ENCODE results near the gene PEX26.

PEX26 gene

DNA sequence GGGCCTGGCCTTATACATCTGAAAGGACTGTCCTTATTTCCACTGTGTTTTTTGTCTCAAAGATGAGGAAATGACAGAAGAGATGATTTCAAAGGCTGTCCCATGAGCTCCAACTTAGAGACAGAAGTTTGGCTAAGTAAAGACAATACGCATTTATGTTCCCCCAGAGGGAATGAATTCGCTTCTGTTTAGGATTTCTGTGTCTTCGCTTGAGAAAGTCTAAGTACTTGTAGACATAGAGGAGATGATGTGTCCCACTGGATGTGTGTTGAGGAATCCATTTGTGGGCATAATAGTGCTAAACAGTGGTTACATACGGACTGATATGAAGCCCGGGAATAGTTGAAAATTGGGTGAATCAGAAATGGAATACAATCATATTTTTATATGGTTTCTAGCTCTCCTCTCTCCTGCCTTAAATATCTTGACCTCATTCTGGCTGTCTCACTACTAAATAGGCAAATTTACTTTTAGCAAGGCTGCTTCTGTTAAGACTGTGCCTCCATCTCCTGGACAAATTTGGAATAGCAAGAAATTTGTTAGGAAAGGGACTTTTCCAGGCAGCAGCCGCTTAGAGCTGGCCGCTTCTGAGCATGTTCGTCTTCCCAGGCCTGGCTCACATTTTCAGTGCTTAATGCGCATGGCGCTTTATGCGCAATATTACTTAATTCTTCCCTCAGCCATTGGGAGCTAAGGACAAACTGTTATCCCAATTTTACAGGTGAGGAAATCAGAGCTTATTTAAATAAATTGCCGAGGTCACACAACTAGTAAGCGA is 1.9 kb upstream of the PEX26 start:
- peak overlapping the region; percentile 90 for H3K4me3 ChIP-seq (ENCODE audit: low read length, poor library complexity, severe bottlenecking)
- H4K20me1 ChIP-seq (ENCODE audit: insufficient read depth, low read length, poor library complexity, severe bottlenecking) = peaks cover 3% of the 10 kb centered on the region
- no peak overlapping the region for H2AFZ ChIP-seq (ENCODE audit: low read length)
- peaks cover 44% of the 10 kb centered on the region for H3K79me2 ChIP-seq (ENCODE audit: insufficient read depth, low read length)
- peak overlapping the region; percentile 96 for H3K4me2 ChIP-seq (ENCODE audit: low read depth, low read length, poor library complexity, severe bottlenecking)
- H3K36me3 ChIP-seq (ENCODE audit: insufficient read depth, low read length) = peaks cover 6% of the 10 kb centered on the region; the same call in 1 of the 2 replicates
- TF ChIP-seq, protein P1, sequence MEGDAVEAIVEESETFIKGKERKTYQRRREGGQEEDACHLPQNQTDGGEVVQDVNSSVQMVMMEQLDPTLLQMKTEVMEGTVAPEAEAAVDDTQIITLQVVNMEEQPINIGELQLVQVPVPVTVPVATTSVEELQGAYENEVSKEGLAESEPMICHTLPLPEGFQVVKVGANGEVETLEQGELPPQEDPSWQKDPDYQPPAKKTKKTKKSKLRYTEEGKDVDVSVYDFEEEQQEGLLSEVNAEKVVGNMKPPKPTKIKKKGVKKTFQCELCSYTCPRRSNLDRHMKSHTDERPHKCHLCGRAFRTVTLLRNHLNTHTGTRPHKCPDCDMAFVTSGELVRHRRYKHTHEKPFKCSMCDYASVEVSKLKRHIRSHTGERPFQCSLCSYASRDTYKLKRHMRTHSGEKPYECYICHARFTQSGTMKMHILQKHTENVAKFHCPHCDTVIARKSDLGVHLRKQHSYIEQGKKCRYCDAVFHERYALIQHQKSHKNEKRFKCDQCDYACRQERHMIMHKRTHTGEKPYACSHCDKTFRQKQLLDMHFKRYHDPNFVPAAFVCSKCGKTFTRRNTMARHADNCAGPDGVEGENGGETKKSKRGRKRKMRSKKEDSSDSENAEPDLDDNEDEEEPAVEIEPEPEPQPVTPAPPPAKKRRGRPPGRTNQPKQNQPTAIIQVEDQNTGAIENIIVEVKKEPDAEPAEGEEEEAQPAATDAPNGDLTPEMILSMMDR (conservative IDR thresholded peaks at IDR 0.05; ENCODE audit: low read length) = peak; percentile 78
- no peak for TF ChIP-seq EZH2phosphoT487 (IDR thresholded peaks at IDR 0.05; ENCODE audit: borderline replicate concordance)
- H3K27me3 ChIP-seq (ENCODE audit: insufficient read depth, low read length, poor library complexity, severe bottlenecking) = peaks cover 3% of the 10 kb centered on the region
- H3K9ac ChIP-seq (ENCODE audit: low read depth, low read length, poor library complexity, severe bottlenecking) = peak overlapping the region; percentile 97
- no peaks in the 10 kb centered on the region for H3F3A ChIP-seq (ENCODE audit: low read depth)
- peaks cover 28% of the 10 kb centered on the region for H3K4me1 ChIP-seq (ENCODE audit: insufficient read depth, low read length, poor library complexity, severe bottlenecking)
- no peaks in the 10 kb centered on the region for H3K9me3 ChIP-seq (ENCODE audit: insufficient read depth, low read depth, low read length)
- H3K9me2 ChIP-seq (replicated peaks; ENCODE audit: low read depth, low read length) = no peaks in the 10 kb centered on the region

DNA sequence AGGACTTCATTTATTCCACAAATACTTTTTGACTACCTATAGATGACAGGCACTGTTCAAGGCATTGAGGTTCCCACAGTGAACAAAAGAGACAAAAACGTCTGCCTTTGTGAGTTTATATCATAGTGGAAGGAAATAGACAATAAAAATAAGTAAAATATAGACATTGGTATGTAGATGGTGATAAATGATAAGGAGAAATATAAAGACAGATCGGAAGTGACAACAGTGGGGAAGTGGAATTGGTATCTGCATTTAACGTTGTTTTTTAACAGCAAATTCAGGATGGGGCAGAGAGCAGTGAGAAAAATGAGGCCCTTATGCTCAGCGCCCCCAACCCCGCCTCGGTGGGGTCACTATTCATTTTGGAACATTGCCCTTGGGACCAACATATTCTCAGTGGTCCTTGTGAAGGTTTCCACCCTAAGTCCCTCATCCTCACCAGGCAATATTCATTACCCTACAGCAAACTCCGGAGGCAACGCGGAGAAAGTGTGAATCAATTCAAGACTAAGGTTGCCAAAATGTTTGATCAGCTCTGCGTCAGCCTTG is 627 bp upstream of the PEX26 start:
- Histone ChIP-seq H3K79me2 (ENCODE audit: insufficient read depth, low read length) (peaks cover 56% of the 10 kb centered on the region), H2AFZ (ENCODE audit: low read length) (peak overlapping the region; percentile 83)

DNA sequence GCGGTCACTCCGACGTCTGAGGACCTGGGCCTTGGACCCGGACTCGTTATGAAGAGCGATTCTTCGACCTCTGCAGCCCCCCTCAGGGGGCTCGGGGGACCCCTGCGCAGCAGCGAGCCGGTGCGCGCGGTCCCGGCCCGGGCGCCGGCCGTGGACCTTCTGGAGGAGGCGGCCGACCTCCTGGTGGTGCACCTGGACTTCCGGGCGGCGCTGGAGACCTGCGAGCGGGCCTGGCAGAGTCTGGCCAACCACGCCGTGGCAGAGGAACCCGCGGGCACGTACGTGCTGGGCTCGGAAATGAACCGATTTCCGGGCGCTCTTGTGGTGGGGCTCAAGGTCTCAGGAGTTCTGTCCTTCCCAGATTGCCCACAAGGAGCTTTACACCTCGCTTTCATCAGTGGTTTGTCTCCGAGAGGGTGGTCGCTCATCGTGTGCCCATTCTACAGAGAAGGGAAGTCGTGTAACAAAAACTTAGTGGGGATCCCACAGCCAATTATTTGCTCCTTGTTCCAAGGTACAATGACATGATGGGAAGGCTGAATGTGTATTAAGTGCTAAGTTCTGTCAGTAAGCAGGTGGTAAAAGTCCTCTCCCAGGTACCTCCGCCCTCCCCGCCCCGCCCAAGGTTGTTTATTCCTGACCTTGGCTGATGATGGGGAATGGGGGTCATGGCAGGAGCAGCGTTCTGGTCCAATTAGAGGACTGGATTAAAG is 695 bp downstream of the PEX26 start:
- peaks cover 3% of the 10 kb centered on the region for H3K27me3 ChIP-seq (ENCODE audit: insufficient read depth, low read length, poor library complexity, severe bottlenecking)
- no peaks in the 10 kb centered on the region for H3K9me2 ChIP-seq (replicated peaks; ENCODE audit: low read depth, low read length)
- H3K36me3 ChIP-seq (ENCODE audit: insufficient read depth, low read length) = peaks cover 12% of the 10 kb centered on the region; the same call in 1 of the 2 replicates
- TF ChIP-seq, protein P1 (conservative IDR thresholded peaks at IDR 0.05; ENCODE audit: low read length) = no peak
- TF ChIP-seq EZH2phosphoT487 (IDR thresholded peaks at IDR 0.05; ENCODE audit: borderline replicate concordance) = no peak
- no peaks in the 10 kb centered on the region for H3F3A ChIP-seq (ENCODE audit: low read depth)
- H3K9me3 ChIP-seq (ENCODE audit: insufficient read depth, low read depth, low read length) = no peaks in the 10 kb centered on the region
- H3K9ac ChIP-seq (ENCODE audit: low read depth, low read length, poor library complexity, severe bottlenecking) = peak overlapping the region; percentile 97
- H3K4me2 ChIP-seq (ENCODE audit: low read depth, low read length, poor library complexity, severe bottlenecking) = peak overlapping the region; percentile 90
- peaks cover 21% of the 10 kb centered on the region for H4K20me1 ChIP-seq (ENCODE audit: insufficient read depth, low read length, poor library complexity, severe bottlenecking)
- peak overlapping the region; percentile 90 for H3K4me3 ChIP-seq (ENCODE audit: low read length, poor library complexity, severe bottlenecking)
- peaks cover 69% of the 10 kb centered on the region for H3K79me2 ChIP-seq (ENCODE audit: insufficient read depth, low read length)
- peaks cover 48% of the 10 kb centered on the region for H3K4me1 ChIP-seq (ENCODE audit: insufficient read depth, low read length, poor library complexity, severe bottlenecking)
- H2AFZ ChIP-seq (ENCODE audit: low read length) = peak overlapping the region; percentile 65

More for the DNA sequence above, 627 bp upstream of the PEX26 start:
- H3K27me3 ChIP-seq (ENCODE audit: insufficient read depth, low read length, poor library complexity, severe bottlenecking) = peaks cover 3% of the 10 kb centered on the region
- no peaks in the 10 kb centered on the region for H3K9me3 ChIP-seq (ENCODE audit: insufficient read depth, low read depth, low read length)
- peaks cover 14% of the 10 kb centered on the region for H4K20me1 ChIP-seq (ENCODE audit: insufficient read depth, low read length, poor library complexity, severe bottlenecking)
- peaks cover 6% of the 10 kb centered on the region; the same call in 1 of the 2 replicates for H3K36me3 ChIP-seq (ENCODE audit: insufficient read depth, low read length)
- H3K4me3 ChIP-seq (ENCODE audit: low read length, poor library complexity, severe bottlenecking) = peak overlapping the region; percentile 90
- H3F3A ChIP-seq (ENCODE audit: low read depth) = no peaks in the 10 kb centered on the region
- H3K9ac ChIP-seq (ENCODE audit: low read depth, low read length, poor library complexity, severe bottlenecking) = peak overlapping the region; percentile 97
- peak overlapping the region; percentile 96 for H3K4me2 ChIP-seq (ENCODE audit: low read depth, low read length, poor library complexity, severe bottlenecking)
- H3K4me1 ChIP-seq (ENCODE audit: insufficient read depth, low read length, poor library complexity, severe bottlenecking) = peaks cover 35% of the 10 kb centered on the region
- TF ChIP-seq EZH2phosphoT487 (IDR thresholded peaks at IDR 0.05; ENCODE audit: borderline replicate concordance) = no peak
- TF ChIP-seq, protein P1 (conservative IDR thresholded peaks at IDR 0.05; ENCODE audit: low read length) = no peak
- H3K9me2 ChIP-seq (replicated peaks; ENCODE audit: low read depth, low read length) = no peaks in the 10 kb centered on the region
